HG03108 (cell line): ENCODE data around the gene UNC45A.
A peak's percentile ranks its signal among the peaks of the same experiment; 100 is the strongest.
"Not testable (repeated sequence)": the region's sequence is repeated elsewhere in the genome, so short reads cannot be mapped to it uniquely, and the experiment has no call there.

ENCODE experiments used
- ATAC-seq: cut with Tn5 transposase; IDR thresholded peaks from one replicate; pipeline ENCODE4 v1.9.1; 2021; ENCODE audit warnings: moderate library complexity; ENCODE audit not compliant: unreplicated experiment

UNC45A gene

GRCh38 chr15:90917569-90917968, 17.5 kb upstream of the UNC45A start:
- ATAC-seq, result no peak

- no peak for ATAC-seq
These were observed 16.9 kb upstream of the UNC45A start for GRCh38 chr15:90918034-90918788.

GRCh38 chr15:90918835-90919234, 16.2 kb upstream of the UNC45A start:
- no peak for ATAC-seq

GRCh38 chr15:90921887-90922286, 13.2 kb upstream of the UNC45A start:
- ATAC-seq, result no peak

GRCh38 chr15:90922712-90923322, 12.3 kb upstream of the UNC45A start:
- peak; percentile 68 for ATAC-seq

- ATAC-seq, result peak; percentile 55
These were observed 10.7 kb upstream of the UNC45A start for GRCh38 chr15:90924375-90924774.

- not testable (repeated sequence) for ATAC-seq
These were observed 8.3 kb upstream of the UNC45A start for GRCh38 chr15:90926766-90927165.

- not testable (repeated sequence) for ATAC-seq
These were observed 7.0 kb upstream of the UNC45A start for GRCh38 chr15:90928106-90928505.

- ATAC-seq, result no peak
These were observed 5.7 kb upstream of the UNC45A start for GRCh38 chr15:90929246-90930019.

GRCh38 chr15:90930861-90931574, 4.1 kb upstream of the UNC45A start:
- ATAC-seq, result no peak

- no peak for ATAC-seq
These were observed 3.6 kb upstream of the UNC45A start for GRCh38 chr15:90931575-90931827.

- peak; percentile 43 for ATAC-seq
These were observed 3.0 kb upstream of the UNC45A start, which contains the start of gene HDDC3 for GRCh38 chr15:90931828-90932659. TSS of gene HDDC3 (minus strand) at chr15:90932549. CDS start at chr15:90932540, 9 bp downstream.

- ATAC-seq, result no peak
These were observed 2.5 kb upstream of the UNC45A start for GRCh38 chr15:90932660-90932991.

GRCh38 chr15:90933301-90933700, 1.8 kb upstream of the UNC45A start:
- ATAC-seq, result no peak

- ATAC-seq, result peak; percentile 27
These were observed 683 bp upstream of the UNC45A start for GRCh38 chr15:90934256-90934948.

GRCh38 chr15:90936823-90937222, 1.7 kb downstream of the UNC45A start:
- ATAC-seq, result no peak

GRCh38 chr15:90938261-90938660, 3.2 kb downstream of the UNC45A start:
- ATAC-seq, result no peak

GRCh38 chr15:90939756-90940155, 4.7 kb downstream of the UNC45A start:
- no peak for ATAC-seq

GRCh38 chr15:90941038-90941437, 6.0 kb downstream of the UNC45A start:
- ATAC-seq, result no peak
